Stimulated activated CD8-positive, alpha-beta memory T cell treated with anti-CD3 and anti-CD28 coated beads, Interleukin-2, amount 100 ng/mL, for 1 hour (primary cell): ENCODE results near the gene SLC17A7.

Experiments used
- DNase-seq, 2 donors: peaks; one replicate each; pipeline ENCODE4 v3.0.0-alpha.2; 2020; ENCODE audit warnings: low read depth in 2 of 2

The SLC17A7 gene

DNA sequence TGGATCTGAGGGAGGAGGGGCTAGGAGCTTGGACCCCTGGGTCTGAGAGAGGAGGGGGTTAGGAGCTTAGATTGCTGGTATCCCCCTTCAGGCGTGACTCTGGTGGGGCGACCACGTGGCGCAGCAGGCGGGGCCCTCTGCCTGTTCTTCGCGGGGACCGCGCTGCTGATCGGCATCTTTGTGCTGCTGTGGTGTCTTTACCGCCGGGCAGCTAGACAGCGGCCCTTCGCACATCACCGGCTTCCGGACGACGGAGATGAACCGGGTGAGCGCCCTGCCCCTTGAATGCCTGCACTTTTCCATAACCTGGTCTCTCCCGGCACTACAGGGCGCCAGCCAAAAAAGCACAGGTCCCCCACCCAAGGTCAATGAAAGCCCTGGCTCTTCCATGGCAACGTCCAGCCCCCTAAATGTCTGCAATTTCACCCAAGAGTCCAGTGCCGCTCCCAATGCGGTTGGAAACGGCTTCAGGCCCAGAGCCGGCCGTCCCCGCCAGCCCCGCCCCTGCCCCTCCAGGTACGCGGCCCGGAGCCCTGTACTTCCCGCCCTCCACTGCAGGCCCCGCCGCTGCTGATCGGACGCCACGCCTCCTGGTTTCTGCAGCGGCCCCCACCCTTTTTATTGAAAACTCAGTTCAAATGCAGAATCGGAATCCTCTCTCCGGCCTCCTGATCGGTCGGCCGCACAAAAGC lies 13.3 kb downstream of the SLC17A7 start:
- no peak for DNase-seq

DNA sequence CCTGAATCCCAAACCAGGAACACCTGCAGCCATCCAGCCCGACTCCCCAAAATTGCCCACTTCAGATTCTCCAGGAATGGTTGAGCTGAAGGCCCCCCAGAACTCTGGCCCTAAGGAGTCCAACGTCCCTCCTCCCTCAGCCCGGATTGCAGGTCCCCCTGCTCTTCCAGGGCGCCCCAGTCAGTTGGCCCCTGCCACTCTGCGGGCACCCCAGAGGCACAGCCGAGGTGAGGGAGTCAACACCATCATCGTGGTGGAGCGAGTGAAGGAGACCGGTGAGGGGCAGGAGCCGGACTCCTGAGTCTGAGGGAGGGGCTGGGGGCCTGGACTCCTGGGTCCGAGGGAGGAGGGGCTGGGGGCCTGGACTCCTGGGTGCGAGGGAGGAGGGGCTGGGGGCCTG lies 14.0 kb downstream of the SLC17A7 start:
- DNase-seq: no peak

DNA sequence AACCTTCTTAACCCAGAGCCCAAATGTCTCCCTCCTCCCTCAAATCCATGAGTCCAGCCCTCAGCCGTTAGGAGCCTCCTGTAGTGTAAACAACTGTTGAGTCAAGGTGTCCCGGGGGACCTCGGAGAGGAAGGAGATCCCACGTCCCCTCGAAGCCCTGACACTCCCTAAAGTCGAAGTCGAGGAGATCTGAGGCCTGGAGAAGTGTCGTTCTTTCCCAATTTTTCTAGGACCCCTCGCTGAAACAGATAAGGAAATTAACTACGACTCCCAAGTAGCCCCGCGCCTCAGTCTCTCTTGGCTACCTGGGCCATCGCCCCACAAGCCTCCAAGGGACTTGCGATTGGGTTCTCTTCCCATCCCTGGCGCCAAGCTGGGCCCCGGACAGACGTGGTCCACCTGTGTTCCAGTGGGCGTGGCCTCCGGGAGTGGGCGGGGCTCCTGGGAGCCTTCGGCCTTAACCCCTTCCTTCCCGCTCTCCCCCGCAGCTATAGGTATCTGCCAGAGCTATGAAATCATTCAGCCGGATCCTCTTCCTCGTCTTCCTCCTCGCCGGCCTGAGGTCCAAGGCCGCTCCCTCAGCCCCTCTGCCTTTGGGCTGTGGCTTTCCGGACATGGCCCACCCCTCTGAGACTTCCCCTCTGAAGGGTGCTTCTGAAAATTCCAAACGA lies 15.3 kb downstream of the SLC17A7 start:
- no peak for DNase-seq

DNA sequence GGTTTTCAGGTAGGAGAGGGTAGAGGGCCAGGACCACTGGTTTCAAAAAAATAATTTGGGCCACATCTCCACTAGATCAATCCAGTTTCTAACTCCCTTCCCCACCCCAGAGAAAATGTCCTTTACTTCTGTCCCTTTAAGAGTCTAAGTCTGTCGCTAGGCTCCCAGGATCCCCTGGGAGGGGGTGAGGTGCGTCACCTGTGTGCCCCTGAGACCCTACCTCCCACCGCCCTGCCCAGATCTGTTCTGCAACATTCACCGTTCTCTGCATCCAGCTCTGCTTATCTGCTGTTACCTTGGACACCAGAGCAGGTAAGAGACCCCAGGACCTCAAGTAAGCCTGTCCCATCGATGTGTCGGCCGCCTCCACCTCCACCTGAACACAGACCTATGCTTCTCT lies 16.1 kb downstream of the SLC17A7 start, which contains the start of gene GFY:
GFY (plus strand) TSS at position 211 of the 400 bp plus-strand sequence. CDS start 1,043 bp downstream, outside the sequence.
- DNase-seq: no peak

DNA sequence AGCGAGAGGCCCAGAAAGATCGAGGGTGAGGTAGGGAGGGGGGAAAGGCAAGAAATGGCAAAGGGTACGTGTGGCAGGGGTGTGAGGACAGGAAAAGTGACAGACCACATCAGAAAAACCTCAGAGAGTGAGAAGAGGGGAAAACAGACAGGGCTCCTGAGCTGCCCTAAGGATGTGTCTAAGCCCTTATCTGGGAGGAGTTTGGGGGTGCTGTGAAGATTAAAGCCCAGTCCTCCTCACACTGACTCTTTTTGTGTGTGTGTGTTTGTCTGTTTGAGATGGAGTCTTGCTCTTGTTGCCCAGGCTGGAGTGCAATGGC lies 17.4 kb downstream of the SLC17A7 start:
- no peak for DNase-seq

DNA sequence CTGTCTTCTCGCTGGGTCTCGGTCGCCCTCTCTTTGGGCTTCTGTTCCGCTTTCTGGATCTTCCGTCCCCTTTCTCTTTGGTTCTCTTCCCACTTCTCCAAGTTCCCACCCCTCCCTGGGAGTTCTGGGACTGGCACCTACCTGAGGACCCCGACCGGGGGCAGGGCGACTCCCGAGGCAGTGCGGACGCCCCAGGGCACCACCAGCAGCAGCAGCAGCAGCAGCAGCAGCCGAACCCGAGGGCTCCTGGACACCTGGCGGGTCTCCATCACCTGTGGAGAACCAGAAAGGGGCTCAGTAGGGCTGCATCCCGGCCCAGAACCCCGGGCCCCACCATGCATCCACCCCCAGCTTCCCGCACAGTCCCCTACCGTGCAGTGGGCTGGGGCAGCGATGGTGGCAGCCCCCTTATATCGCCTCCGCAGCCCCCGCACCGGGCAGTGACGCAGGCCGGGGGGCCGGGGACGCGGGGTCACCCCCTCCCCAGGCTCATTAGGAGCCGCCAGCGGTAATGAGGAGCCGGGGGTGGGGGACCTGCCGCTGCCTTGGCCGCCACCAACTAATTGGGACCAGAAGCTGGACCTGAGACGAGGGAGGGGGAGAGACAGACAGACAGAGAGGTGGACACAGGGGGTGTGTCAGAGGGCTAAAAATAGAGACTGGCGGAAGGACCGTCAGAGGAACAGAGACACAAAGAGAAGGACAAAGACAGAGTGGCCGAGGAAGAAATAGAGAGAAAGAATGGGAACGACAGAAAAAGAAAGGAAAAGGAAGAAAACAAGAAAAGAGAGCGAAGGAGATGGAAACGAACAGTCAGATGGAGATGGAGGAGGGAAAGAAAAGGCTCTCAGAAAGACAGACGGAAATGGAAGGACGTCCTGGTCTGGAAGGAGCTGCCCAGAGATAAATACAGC lies 18.0 kb downstream of the SLC17A7 start, which contains the start of gene PTH2:
PTH2 (minus strand) TSS at position 371 of the 914 bp plus-strand sequence; CDS start at position 269, 102 bp downstream.
- no peak for DNase-seq

DNA sequence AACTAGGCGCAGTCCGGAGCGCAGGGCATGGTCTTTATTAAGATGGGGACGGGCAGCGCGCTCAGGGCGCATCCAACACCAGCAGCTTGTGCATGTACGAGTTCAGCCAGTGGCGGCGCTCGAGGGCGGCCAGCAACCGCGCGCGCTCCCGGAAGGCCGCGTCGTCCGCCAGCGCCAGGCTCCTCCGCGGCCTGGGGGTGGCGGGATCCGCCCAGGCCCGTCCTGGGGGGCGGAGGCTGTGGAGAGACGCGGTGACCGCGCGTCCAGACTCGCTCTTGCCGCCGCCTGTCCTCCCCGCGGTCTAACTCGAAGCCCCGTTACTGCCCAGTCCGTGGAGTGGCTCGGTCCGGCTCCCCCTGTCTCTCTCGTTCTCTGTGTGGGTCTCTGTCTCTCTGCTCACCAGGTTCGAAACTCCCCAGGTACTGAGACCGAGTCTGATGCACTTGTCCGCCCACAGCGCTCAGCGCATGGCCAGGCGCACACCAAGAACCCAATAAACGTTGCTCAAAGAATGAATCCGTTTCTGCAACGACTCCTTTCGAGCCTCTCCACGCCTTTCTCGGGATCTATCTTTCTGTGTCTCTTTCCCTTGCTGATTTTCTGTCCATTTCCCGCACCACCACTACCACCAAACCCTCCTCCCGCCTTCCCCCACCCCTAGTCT lies 18.8 kb downstream of the SLC17A7 start:
- DNase-seq: no peak

DNA sequence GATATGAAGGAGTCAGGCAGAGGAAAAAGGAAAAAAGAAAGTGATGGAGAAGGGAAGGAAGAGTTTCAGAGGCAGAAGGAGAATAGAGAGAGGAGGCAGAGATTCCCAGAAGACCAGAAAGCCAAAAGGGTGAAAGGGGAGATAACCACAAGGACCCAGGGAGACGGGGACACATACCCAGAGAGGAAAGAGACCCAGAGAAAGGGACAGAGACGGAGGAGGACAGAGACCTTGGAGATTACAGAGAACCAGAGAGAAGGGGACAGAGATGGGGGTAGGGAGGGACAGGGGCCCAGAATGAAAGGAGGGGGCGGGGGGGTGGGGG lies 19.5 kb downstream of the SLC17A7 start:
- DNase-seq: no peak

DNA sequence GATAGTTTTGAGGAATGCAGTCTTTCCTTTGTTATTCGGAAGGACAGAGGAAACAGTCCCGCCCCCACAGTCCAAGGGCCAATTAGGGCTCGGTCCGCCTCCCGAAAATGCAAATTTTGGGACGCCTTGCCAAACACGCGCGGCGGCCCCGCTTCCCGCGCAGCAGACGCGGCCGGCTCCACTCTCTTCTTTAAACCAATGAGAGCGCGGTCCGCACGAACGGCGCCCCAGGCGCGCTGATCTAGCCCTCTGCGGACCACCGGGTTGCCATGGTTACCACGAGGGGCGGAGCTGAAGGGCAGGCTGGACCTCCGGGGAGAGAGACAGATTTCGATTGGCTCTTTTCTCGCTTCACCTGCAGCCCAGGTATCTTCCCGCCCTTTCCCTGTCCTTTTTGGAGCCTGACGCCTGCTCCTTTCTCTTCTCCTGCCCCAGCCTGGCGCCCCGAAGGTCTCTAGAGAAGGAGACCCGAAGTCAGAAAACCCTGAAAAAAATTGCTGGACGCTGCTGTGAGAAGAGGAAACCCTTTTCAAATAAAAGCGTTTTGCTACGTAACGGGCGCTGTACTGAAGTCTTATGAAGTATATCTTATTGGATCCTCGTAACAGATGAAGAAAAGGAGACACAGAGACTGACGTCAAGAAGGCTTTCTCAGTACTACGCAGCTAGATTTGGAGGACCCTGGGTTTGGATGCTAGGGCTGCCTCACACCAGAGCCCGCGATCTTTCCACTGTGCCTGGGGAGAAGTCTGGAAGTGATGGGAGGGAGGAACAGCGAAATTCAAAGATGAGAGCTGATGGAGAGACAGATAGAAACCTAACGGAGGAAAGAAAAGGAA lies 20.1 kb downstream of the SLC17A7 start:
- DNase-seq: no peak

DNA sequence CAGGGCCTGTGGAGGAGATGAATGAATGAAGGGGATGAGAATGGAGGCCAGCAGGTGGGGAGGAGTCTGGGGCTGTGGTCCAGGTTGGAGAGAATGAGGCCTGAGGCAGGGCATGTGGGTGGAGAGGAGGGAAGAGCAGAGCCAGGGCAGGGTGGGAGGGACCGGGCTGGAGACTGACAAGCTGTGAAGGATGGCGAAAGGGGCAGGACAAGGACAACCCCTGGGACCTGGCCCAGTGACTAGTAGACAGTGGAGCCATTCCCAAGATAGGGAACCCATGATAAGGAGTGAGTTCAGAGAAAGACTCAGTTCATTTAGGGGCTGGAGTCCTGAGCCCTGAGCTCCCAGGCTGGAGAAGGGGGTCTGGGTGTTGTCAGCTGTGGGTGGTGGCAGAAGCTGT lies 21.1 kb downstream of the SLC17A7 start:
- no peak for DNase-seq

DNA sequence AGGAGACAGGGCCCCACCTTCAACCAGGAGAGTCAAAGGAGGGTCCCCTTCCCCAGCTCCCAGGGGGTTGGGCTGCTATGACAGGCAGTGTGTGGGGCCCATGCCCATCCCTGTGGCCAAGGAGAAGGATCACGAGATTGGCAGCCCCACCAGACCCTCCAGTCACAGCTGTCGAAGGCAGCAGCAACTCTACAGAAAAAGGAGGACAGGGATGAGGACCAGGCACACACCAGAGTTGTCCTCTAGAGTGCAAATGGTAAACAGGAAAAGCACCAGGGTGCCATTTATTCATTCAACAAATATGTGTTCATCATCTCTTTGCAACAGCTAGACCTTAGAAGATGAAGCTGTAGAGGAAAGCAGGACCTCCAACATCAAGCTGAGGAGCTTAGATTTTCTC lies 22.2 kb downstream of the SLC17A7 start:
- no peak for DNase-seq

DNA sequence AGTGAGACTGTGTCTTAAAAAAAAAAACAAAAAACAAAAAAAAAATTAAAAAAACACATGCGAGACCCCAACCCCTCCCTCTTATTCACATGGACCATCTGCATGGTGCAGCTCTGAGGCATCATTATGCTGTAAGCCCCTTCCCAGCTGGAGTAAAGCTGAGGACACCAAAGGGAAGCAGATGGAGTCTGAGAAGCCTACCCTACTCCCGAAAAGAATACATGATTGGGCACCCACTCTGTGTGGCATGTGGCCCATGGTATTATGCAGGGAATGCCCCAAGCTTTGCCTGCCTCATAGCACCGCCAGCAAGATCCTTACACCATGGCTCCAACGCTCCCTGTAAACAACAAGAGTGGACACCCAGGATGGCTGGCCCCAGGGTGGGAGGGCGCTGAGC lies 22.8 kb downstream of the SLC17A7 start:
- DNase-seq: no peak

DNA sequence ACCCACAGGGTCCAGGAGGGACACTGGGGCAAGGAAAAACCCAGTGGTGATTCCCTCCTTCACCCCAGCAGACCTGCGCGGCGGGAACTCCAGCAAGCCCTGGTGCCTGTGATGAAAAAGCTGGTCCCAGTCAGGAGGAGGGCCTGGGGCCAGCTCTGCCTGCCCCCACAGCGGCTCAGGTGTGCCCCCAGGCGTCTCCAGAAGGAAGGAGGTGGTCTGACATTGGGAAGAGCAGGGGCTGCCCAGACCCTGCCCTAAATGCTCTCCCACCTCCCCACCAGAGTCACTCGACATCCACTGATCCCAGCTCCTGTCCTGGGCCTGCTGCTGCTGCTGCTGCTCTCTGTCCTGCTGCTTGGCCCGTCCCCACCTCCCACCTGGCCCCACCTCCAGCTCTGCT lies 24.2 kb downstream of the SLC17A7 start:
- DNase-seq: no peak

DNA sequence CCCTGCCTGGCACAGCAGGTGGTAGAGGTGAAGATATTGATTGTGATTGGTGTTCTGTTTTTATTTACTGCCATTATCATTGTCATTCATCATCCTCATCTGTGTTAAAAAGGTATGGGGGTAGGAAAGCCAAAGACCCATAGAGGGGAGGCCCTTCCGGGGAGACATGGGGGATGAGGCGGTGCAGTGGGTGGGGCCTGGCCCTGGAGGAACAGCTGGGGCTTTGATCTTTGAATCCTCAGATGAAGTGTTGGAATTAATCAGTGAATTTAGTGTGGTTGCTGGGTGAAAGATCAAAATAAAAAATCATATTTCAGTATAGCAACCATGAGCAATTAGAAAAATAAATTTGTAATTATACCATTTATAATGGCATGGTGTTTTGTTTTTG lies 25.5 kb downstream of the SLC17A7 start:
- no peak for DNase-seq

DNA sequence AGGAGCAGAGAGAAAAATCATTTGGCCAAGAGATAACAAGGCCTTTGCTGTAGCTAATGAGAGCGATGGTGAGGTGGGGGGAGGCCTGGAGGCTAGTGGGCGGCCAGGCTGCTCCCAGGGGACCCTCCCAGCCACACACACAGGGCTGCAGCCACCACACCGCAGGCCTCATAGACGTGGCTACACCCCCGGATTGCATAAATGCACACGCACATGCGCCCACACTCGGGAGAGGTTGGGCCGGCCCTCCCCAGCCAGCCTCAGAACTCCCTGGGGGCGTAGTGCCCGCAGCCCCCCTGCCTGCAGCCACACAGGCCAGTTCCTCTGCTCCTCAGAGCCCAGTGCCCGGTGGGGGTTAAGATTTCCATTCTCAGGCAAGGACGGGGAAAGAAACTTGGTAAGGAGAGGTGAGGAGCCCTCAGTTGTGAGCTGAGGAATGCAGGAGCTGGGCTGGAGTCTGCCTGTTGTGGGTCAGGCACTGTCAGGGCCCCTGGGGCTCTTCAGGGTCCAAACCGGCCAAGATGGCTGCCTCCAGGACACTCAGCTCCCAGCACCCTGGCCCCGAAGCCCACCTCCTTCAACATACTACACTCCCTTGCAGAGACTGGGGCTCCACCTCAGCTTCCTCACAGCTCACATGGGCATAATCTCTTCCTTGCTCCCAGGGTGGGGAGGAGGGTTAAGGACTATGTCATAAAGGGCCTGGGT lies 26.1 kb downstream of the SLC17A7 start:
- DNase-seq: no peak

DNA sequence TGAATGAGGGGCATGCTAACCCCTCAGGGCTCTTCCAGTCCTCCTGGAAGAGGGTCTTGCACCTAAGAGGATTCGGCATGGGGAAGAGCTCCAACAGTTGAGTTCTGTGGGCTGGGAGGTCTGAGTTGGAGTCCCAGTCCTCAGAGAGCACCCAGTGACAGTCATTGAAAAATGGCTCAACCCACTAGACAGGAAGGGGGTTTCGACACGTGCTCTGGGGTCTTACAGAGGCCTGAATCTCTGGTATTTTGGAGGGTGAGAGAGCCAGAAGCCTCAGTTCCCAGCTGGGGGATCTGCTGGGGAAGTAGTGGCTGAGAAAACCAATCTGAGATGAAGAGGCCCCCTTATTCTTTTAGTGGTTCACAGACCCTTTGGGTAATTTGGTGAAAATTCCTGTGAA lies 27.1 kb downstream of the SLC17A7 start:
- DNase-seq: no peak

DNA sequence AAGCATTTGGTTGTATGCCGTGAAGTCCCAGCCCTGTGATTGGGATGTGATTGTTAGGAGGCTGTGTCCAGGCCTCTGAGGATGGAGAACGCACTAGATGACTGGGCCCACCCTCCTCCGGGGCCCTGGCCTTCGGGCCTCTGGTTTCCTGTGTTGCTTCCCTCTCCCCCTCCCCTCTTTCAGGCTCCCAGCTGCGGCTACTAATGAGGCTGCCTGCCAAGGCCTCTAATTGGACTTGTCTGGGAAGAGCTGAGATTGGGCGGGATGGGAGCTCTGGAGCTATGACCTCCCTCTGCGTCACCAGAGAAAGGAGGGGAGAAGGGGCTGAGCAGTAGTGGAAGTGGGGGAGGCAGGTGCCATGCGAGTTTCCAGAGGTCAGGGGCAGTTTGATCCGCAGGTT lies 28.0 kb downstream of the SLC17A7 start:
- DNase-seq: no peak

DNA sequence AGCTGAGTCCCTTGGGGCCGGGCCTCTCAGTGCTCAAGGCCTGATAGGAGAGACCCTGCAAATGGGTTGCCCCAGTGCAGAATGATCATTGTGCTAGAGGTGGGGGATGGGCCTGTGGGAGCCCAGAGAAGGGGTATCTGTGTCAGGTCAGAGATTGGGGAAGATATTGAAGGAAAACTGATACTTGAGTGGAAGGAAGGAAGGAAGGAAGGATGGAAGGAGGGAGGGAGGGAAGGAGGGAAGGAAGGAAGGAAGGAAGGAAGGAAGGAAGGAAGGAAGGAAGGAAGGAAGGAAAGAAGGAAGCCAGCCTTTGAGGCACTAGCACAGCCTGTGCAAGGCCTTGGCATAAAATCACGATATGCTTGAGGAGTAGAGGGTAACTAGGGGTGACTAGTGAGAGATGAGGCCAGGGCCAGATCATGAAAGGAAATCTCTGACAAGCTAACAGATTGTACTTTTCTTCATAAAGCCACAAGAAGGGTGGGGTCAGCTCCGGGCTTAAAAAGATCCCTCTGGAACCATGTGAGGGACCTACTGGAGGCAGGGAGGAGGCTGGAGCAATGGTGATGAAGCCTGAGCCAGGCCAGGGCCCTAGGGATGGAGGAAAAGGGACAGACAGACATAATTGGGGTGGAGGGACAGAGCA lies 29.5 kb downstream of the SLC17A7 start:
- DNase-seq: no peak

DNA sequence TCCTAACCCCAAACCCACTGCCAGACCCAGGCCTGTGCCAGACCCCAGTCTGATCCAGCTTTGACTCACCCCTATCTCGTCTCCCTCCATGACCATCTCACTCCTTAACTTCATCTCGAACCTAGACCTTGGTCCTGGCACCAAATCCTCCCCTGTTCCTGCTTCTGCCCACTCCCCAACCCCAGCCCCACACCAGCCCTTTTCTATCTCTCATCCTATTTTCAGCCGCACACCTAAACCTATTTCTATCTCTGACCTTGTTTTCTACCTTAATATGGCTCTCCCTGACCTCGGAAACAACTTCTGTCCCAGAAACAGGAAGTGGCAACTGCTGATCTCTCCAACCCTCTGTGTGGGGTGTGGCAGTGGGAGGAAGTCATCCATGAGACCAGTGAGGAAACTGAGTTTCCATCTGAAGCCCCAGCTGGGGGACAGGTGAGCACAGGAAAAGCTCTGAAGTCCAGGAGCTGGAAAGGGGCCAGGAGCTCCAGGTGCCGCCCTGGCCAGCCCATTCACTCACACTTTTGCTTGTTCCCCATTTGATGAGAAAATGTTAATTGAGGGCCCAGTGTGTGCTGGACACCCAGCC lies 31.8 kb downstream of the SLC17A7 start:
- DNase-seq: no peak
